IPS DF 6.9 (cell line): ENCODE measurements around the gene FAR2.
A peak's percentile ranks its signal among the peaks of the same experiment; 100 is the strongest.

Source experiments
- DNase-seq: peaks from one replicate; pipeline ENCODE4 v3.0.0-alpha.2; 2013; ENCODE audit warnings: low read depth, low spot score
- H3K27ac ChIP-seq: one replicate; pipeline ENCODE4 v1.5.1; 2013; ENCODE audit warnings: low read length, control low read depth
- H3K27me3 ChIP-seq: 2 replicates; pipeline ENCODE4 v1.6.1; 2013; ENCODE audit warnings: mild to moderate bottlenecking, low read length; ENCODE audit not compliant: control insufficient read depth, insufficient read depth
- H3K36me3 ChIP-seq: 2 replicates; pipeline ENCODE4 v1.6.1; 2013; ENCODE audit warnings: low read length; ENCODE audit not compliant: control insufficient read depth, insufficient read depth
- H3K4me1 ChIP-seq: 2 replicates; pipeline ENCODE4 v1.6.1; 2013; ENCODE audit warnings: low read length; ENCODE audit not compliant: control insufficient read depth, insufficient read depth
- H3K4me3 ChIP-seq: 2 replicates; pipeline ENCODE4 v1.5.1; 2013; ENCODE audit warnings: mild to moderate bottlenecking, low read length
- H3K9me3 ChIP-seq: 2 replicates; pipeline ENCODE4 v1.6.1; 2013; ENCODE audit warnings: low read length, inconsistent platforms; ENCODE audit not compliant: control insufficient read depth, insufficient read depth
- WGBS: extraction: QIAGEN DNeasy Blood & Tissue Kit; methylation state at CpG from one replicate; pipeline ENCODE4 v1.1.7; 2013; ENCODE audit warnings: mixed read lengths, missing lambda C conversion rate; ENCODE audit not compliant: insufficient read length, insufficient coverage; 5-methylcytosine and 5-hydroxymethylcytosine counted together

Gene FAR2

DNA sequence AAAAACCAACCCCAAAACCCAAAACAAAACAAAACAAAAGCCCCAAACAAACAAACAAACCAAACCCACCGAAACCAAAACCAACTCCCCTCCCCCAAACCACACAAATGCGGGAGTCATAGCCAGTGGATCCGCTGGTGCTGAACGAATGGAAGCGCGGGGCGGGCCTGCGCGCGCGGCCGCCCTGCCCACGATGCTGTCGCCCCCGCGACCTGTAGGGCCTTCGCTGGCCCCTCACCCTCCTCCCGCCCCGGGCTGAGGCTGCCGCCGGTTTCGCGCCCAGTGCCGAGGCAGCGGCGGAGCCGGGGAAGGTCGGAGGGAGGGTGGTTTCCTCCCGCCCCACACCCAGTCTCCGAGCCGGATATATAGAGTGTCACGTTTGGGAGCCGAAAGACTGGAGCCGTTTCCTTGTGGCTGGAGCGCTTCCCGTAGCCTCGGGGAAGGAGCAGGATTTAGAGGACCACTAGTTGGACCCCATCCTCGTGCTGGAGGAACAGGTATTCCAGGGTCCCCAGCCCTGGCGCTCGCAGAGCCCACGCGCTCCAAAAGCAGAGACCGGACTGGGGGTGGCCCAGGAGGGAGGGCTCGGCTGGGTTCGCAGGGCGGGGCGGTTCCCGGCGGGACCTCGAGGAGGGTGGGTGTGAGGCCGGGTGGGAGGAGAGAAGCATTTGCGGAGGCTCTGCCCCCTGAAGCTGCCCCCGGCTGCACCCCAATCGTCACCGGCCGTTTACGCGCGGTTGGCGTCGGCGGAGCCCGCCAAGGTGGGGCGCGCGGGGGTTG is at the start of gene FAR2:
Gene FAR2, plus strand, starts transcription at position 368 of the 780 bp plus-strand sequence. CDS start 121,172 bp downstream, outside the sequence.
- no peaks in the 10 kb centered on the region for H3K27me3 ChIP-seq
- no peak within 1 kb of the TSS for H3K27ac ChIP-seq
- H3K4me1 ChIP-seq, result peaks cover 3% of the 10 kb centered on the region
- H3K36me3 ChIP-seq, result no peaks in the 10 kb centered on the region
- DNase-seq, result no peak
- H3K4me3 ChIP-seq, result peak within 1 kb of the TSS; percentile 67; the same call in 1 of the 2 replicates
- H3K9me3 ChIP-seq, result no peaks in the 10 kb centered on the region; the same call in 1 of the 2 replicates
- 100% methylated on average over 1 of the region's 66 CpGs for WGBS

- Histone ChIP-seq H3K9me3 (no peaks in the 10 kb centered on the region), H3K27me3 (no peaks in the 10 kb centered on the region), H3K4me3 (no peak overlapping the region), H3K27ac (no peak overlapping the region), H3K4me1 (no peaks in the 10 kb centered on the region), H3K36me3 (no peaks in the 10 kb centered on the region)
- no peak for DNase-seq
- no CpG with 5 or more reads among the region's 2 CpGs for WGBS
Measured at GRCh38 chr12:29102741-29103140, 46.3 kb upstream of the FAR2 start.

DNA sequence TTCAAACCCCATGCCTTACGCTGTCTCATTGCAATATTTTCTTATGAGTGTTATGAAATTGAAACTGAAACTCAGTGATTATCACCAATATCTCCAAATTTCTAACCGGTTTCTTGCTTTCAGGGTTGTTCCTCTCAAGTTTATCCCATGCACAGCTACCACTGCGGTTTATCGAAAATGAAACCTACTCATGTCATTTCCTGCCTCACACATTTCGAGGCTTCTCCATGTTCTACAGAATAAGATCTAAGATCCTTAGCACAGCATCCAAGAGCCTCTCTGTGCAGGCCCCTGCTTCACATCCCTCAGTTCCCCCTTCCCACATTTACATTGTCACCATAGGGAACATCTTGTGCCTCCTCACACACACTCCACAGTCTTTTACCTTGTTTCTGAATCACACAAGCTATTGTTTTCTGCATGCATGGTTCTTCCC is 45.5 kb upstream of the FAR2 start:
- no peaks in the 10 kb centered on the region for H3K27me3 ChIP-seq
- H3K36me3 ChIP-seq, result no peaks in the 10 kb centered on the region
- no peaks in the 10 kb centered on the region for H3K4me1 ChIP-seq
- no peak for DNase-seq
- H3K9me3 ChIP-seq, result no peaks in the 10 kb centered on the region
- WGBS, result no CpG with 5 or more reads among the region's 5 CpGs
- H3K4me3 ChIP-seq, result no peak overlapping the region
- H3K27ac ChIP-seq, result no peak overlapping the region

GRCh38 chr12:29104516-29104915 is 44.6 kb upstream of the FAR2 start:
- Histone ChIP-seq H3K4me1 (no peaks in the 10 kb centered on the region), H3K36me3 (no peaks in the 10 kb centered on the region), H3K9me3 (no peaks in the 10 kb centered on the region), H3K4me3 (no peak overlapping the region), H3K27ac (no peak overlapping the region), H3K27me3 (no peaks in the 10 kb centered on the region)
- WGBS, result no CpG with 5 or more reads among the region's 2 CpGs
- DNase-seq, result no peak

- H3K4me3 ChIP-seq, result no peak overlapping the region
- 100% methylated on average over 1 of the region's 5 CpGs for WGBS
- no peaks in the 10 kb centered on the region for H3K27me3 ChIP-seq
- H3K27ac ChIP-seq, result no peak overlapping the region
- no peaks in the 10 kb centered on the region for H3K9me3 ChIP-seq
- no peaks in the 10 kb centered on the region for H3K4me1 ChIP-seq
- H3K36me3 ChIP-seq, result no peaks in the 10 kb centered on the region
- no peak for DNase-seq
Measured at GRCh38 chr12:29110506-29111442, 38.3 kb upstream of the FAR2 start.

DNA sequence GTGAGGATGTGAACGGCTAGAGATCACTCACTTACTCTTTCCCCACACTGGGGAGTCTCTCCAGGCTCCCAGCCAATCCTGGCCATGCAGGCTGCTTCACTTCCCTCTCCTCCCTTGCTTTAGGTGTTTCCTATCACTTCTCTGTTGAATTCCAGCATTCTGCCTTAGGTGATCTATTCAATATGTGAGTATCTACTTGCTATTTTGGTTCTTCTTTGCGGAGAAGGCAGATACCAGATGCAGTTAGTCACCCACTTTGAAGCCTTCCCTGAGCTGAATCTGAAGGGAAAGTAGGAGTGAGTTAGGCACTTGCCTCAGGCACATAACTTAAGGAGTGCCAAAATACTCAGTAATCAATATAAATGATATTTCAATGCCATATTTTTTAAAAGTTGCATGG is 36.0 kb upstream of the FAR2 start:
- no CpG with 5 or more reads among the region's 2 CpGs for WGBS
- no peaks in the 10 kb centered on the region for H3K4me1 ChIP-seq
- DNase-seq, result no peak
- H3K27ac ChIP-seq, result no peak overlapping the region
- H3K36me3 ChIP-seq, result no peaks in the 10 kb centered on the region
- no peaks in the 10 kb centered on the region for H3K27me3 ChIP-seq
- H3K4me3 ChIP-seq, result no peak overlapping the region
- no peaks in the 10 kb centered on the region for H3K9me3 ChIP-seq

DNA sequence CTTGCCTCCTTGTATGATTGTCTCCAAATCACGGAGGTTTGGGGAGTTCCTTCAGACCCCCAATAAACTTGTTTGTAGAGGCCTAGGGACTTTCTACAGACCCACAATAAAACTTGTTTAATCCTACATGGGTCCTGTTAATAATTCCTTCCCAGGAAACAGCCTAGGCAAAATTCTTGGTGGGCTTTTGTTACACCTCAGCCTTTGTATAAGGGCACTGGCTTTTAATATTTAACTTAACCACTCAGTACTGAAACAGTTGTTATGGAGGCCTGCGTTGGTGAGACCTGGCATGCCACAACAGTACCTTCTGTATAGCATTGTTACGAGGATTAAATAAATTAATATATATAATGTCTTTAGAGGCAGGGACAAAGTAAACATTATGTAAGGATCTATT is 32.7 kb upstream of the FAR2 start:
- H3K4me3 ChIP-seq, result no peak overlapping the region
- DNase-seq, result no peak
- no peaks in the 10 kb centered on the region for H3K9me3 ChIP-seq
- no peaks in the 10 kb centered on the region for H3K27me3 ChIP-seq
- no peak overlapping the region for H3K27ac ChIP-seq
- H3K4me1 ChIP-seq, result no peaks in the 10 kb centered on the region
- WGBS, result no CpG with 5 or more reads among the region's 3 CpGs
- H3K36me3 ChIP-seq, result no peaks in the 10 kb centered on the region

DNA sequence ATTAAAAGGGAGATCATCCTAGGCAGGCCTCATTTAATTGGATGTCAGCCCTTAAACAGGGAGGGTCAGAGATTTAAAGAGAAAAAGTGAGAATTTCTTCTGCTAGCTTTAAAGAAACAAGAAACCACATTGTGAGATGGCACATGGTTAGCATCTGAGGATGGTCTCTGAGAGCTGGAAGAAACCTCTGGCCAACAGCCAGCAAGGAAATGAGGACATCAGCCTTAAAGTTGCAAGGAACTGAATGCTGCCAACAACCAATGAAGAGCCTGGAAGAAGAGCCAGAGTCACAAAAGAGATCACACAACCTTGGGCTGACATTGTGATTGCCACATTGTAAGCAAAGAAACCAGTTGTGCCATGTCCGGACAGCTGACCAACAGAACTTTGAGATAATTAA is 17.5 kb upstream of the FAR2 start:
- Histone ChIP-seq H3K4me1 (no peaks in the 10 kb centered on the region), H3K9me3 (no peaks in the 10 kb centered on the region; the same call in 1 of the 2 replicates), H3K36me3 (no peaks in the 10 kb centered on the region), H3K4me3 (no peak overlapping the region), H3K27me3 (no peaks in the 10 kb centered on the region), H3K27ac (no peak overlapping the region)
- WGBS, result no CpG with 5 or more reads among the region's 1 CpG
- DNase-seq, result no peak

- Histone ChIP-seq H3K27ac (no peak overlapping the region), H3K4me1 (no peaks in the 10 kb centered on the region), H3K4me3 (no peak overlapping the region), H3K27me3 (no peaks in the 10 kb centered on the region), H3K9me3 (no peaks in the 10 kb centered on the region; the same call in 1 of the 2 replicates), H3K36me3 (no peaks in the 10 kb centered on the region)
- DNase-seq, result no peak
- no CpG with 5 or more reads among the region's 6 CpGs for WGBS
Measured at GRCh38 chr12:29132316-29132715, 16.8 kb upstream of the FAR2 start.

GRCh38 chr12:29133181-29133580 is 15.9 kb upstream of the FAR2 start:
- no peak overlapping the region for H3K4me3 ChIP-seq
- H3K36me3 ChIP-seq, result no peaks in the 10 kb centered on the region
- no peaks in the 10 kb centered on the region; the same call in 1 of the 2 replicates for H3K9me3 ChIP-seq
- H3K27me3 ChIP-seq, result no peaks in the 10 kb centered on the region
- H3K27ac ChIP-seq, result no peak overlapping the region
- no CpG with 5 or more reads among the region's 2 CpGs for WGBS
- DNase-seq, result no peak
- no peaks in the 10 kb centered on the region for H3K4me1 ChIP-seq
